ENCODE results near the gene HSD17B11. TPM values are rescaled to one million over a fixed set of nuclear protein-coding genes. Genes with fewer than 3 reads are reported as not detected.

HSD17B11 gene
- total and polyA plus RNA-seq, 2 of the 8 experiments (the other 6 are each of a cell fraction or from before 2014, with no cell fraction given): 6.0 to 9.0 TPM

DNA sequence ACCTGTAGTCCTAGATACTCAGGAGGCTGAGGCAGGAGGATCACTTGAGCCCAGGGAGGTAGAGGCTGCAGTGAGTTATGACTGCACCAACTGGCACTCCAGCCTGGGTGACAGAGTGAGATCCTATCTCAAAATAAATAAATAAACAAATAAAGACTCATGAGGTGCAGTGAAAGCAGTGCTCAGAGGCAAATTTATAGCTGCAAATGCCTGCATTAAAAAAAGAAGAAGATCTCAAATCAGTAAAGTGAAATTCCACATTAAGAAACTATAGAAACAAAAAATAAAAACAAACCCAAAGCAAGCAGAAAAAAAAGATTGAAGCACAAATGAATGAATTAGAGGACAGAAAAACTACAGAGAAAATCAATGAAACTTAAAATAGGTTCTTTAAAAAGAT, 45.8 kb downstream of the HSD17B11 start (continued):
- TF ChIP-seq, protein P1, sequence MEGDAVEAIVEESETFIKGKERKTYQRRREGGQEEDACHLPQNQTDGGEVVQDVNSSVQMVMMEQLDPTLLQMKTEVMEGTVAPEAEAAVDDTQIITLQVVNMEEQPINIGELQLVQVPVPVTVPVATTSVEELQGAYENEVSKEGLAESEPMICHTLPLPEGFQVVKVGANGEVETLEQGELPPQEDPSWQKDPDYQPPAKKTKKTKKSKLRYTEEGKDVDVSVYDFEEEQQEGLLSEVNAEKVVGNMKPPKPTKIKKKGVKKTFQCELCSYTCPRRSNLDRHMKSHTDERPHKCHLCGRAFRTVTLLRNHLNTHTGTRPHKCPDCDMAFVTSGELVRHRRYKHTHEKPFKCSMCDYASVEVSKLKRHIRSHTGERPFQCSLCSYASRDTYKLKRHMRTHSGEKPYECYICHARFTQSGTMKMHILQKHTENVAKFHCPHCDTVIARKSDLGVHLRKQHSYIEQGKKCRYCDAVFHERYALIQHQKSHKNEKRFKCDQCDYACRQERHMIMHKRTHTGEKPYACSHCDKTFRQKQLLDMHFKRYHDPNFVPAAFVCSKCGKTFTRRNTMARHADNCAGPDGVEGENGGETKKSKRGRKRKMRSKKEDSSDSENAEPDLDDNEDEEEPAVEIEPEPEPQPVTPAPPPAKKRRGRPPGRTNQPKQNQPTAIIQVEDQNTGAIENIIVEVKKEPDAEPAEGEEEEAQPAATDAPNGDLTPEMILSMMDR (IDR thresholded peaks at IDR 0.05; ENCODE audit: control extremely low read depth in 1 of 3, insufficient read depth in 1 of 3, low read depth in 1 of 3, low read length in 3 of 3): no peak

Data from H1 (cell line).